HG02885 (cell line): ENCODE data around the gene MLPH.

Source experiments
- ATAC-seq: cut with Tn5 transposase; IDR thresholded peaks from one replicate; pipeline ENCODE4 v1.9.1; 2021; ENCODE audit warnings: mild to moderate bottlenecking; ENCODE audit not compliant: unreplicated experiment, poor library complexity

The MLPH gene

GRCh38 chr2:237514474-237515130 is 27.6 kb downstream of the MLPH start:
- no peak for ATAC-seq

DNA sequence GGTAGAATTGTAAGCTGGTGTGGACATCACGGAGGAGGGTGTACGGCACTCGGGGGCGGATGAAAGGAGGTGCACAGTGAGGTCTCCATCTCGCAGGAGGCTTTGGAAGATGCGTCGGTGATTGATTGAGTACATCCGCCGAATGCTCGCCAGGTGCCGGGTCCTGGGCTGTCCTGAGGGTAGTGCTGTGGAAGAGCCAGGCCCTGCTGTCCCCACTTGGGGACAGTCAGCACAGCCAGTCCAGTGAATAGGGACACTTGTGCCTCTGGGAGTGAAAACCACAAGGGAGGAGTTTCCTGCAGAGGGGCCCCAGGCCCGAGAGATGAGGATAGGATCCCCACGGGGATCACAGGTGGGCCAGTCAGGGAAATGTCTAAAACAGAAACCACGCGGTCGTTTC is 28.1 kb downstream of the MLPH start:
- no peak for ATAC-seq

DNA sequence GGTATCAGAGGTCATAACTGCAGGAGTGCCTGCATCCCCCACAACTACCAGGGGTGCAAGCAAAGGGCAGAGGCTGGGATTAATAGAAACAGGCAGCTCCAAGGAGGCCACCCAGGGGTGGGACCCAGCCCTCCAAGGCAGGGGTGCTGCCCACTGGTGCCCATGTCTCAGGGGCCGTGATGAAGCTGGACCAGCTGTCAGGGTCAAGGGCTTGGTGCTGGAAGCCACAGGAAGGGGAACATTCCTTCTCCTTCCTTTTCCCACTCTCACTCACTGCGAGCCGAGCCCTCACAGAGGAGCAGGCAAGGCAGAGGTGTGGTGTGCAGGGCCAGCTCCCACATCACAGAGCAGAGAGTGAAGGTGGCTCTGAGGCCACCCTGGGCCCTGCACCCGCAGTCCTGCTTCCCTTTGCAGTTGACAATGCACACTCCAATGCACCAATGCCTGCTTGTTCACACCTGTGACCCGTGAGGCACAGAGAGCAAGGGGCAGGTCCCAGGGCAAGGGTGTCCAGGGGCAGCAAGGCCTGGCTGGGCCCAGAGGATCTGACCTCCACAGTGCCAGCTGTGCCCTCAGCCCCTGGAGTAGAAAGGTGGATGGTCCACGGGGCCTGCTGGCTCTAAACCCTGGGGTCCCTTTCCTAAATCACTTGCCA is 28.7 kb downstream of the MLPH start:
- ATAC-seq = no peak

DNA sequence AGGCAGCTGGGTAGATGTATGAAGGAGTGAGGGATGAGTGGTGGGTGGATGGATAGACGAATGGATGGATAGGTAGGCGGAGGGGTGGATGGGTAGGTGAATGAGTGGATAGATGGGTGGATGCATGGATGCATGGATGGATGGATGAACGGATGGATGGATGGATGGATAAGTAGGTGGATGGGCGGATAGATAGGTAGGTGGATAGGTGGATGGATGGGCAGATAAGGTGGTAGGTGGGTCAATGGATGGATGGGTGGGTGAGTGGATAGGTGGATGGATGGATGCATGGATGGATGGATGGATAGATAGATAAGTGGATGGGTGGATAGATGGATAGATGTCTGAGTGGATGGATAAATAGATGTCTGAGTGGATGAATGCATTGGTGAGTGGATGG is 30.1 kb downstream of the MLPH start:
- no peak for ATAC-seq

DNA sequence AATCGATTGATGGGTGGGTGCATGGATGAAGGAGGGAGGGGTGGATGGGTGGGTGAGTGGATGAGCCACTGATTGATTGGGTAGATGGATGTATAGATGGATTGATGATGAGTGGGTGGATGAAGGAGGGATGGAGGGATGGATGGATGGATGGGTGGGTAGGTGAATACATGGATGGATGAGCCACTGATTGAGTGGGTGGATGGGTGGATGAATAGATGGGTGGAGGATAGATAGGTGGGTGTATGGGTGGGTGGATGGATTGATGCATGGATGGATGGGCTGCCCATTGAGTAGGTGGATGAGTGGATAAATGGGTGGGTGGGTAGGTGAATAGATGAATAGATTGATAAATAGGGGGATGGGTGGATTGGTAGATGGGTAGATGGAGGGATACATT is 30.9 kb downstream of the MLPH start:
- ATAC-seq = no peak

DNA sequence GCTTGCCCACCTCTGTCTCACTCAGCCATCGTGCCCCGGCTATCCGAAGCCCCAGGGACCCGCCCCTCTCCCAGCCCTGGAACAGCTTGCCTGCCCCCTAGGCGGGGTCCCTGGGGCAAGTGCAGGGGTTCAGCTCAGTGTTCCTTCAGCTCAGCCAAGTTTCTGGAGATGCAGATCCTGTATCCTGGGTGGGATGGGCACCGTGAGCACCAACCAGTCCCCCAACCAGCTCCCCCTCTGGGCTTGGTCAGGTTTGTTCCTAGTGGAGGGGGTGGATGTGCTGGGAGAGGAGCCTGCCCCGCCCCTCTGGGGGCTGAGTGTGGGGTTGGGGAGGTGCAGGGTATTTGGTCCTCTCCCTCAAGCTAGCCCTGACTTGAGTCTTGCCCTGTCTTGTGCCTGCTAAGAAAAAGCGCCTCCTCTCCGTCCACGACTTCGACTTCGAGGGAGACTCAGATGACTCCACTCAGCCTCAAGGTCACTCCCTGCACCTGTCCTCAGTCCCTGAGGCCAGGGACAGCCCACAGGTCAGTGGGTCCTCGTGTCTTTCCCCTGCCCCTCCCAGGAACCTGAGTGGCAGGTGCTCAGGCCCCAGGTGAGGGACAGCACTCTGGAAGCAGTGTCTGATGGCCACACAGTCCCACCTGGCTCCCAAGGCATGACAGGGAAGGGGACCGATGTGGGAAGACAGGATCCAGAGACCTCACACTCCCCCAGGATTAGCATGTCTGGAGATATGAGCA is 32.6 kb downstream of the MLPH start:
- no peak for ATAC-seq

GRCh38 chr2:237520290-237520689 is 33.2 kb downstream of the MLPH start:
- ATAC-seq = no peak

- ATAC-seq = no peak
Observed at GRCh38 chr2:237524631-237525030, 37.6 kb downstream of the MLPH start.

DNA sequence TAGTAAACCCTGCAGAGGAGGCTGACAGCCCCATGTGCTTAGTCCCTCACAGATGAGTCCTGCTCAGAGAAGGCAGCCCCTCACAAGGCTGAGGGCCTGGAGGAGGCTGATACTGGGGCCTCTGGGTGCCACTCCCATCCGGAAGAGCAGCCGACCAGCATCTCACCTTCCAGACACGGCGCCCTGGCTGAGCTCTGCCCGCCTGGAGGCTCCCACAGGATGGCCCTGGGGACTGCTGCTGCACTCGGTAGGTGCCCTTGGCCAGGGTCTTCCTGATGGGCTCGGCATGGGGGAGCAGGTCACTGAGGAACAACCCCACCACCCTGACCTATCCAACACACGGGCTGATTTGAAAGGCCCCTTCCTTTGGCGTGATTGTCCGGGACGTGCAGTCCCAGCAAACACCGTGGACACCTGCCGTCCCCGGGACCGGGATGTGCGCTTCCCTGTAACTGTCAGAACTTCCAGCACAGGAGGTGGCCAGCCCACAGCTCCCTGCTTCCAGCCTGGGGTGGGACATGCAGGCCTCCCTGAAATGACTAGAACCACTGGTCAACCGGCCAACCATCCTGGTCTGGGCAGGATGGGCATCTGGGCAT is 38.6 kb downstream of the MLPH start:
- ATAC-seq = no peak

GRCh38 chr2:237527233-237527632 is 40.2 kb downstream of the MLPH start:
- ATAC-seq = no peak

GRCh38 chr2:237527766-237528165 is 40.7 kb downstream of the MLPH start:
- no peak for ATAC-seq

DNA sequence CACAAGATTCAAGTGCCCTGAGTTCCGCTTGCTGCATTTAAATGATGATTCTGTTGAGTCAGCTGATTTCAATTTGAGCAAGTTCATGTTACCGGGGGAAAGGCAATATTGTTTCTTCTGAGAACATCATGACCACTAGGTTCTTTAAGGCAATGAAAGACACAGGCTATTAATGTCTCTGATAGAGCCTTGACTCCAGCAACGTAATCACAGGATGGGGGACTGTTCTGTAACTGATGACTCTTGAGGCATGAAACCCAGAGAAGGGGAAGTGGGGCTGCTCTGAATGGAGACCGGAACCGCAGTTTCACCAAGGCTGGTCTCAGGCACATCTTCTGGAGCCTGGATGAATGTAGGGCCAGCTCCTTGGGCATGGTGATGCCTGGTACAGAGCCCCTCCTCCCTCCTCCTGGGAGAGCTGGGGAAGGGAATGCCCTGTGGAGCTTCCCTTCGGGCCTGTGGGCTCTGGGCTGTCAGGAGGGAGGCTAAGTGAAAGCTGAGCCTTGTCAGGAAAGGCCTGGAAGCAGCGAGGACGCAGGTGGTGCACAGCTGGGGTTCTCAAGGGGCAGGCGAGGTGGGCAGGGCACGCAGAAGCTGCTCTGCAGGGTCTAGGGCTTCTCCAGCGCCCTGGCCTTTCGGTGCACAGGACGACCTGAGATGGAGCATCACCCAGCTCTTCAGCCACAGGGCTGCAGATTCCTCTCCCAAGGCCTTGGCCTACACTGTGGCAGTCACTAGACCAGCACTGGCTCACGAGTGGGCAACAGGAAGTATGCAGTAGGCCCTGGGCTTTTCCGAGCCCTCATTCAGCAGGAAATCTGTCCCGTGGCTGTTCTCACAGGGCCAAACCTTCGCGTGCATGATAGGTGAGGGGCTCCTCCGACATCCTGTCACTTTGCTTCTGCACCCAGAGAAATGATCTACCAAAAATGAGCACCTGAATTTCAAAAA is 42.7 kb downstream of the MLPH start:
- ATAC-seq = peak; percentile 72

DNA sequence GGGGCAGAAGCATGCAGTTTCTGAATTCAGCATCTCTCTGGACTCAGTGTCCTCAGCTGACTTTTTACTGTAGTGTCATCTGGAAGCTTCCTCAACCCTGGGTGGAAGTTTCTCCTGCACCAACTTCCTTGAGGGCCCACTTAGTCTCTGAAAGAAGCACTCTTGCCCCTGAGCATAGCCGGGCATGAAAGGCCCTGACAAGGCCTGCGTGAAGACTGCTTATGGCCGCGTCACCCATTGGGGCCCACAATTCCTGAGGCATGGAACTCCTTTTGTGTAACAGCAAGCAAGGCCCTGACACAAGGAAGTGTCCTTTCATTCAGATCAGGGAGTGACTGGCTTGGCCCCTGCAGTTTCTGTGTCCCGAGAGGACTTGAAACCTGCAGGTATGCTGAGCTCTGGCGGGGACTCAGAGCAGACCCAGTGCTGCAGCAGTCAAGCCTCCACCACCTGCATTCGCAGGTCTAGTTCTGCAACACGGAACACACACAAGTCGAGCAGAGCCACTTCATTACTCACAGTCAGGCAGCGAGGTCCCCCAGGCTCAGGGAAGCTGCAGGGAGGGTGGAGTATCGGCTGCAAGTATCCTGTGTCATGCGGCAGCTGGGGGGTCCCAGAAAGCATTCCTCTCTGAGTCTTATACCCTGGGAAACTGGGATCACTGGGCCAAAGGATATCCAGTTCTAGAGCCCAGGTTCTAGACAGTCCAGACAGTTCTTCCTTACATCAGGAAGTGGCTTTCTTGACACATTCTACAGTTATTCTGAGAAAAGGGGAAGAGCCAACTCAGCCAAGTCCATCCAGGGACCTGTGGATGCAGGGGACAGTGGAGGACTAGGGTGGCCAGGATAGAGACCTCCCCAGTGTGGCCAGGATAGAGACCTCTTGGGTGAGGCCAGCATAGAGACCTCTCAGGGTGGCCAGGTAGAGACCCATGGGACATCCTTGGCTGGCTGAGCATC is 43.7 kb downstream of the MLPH start:
- peak; percentile 59 for ATAC-seq

DNA sequence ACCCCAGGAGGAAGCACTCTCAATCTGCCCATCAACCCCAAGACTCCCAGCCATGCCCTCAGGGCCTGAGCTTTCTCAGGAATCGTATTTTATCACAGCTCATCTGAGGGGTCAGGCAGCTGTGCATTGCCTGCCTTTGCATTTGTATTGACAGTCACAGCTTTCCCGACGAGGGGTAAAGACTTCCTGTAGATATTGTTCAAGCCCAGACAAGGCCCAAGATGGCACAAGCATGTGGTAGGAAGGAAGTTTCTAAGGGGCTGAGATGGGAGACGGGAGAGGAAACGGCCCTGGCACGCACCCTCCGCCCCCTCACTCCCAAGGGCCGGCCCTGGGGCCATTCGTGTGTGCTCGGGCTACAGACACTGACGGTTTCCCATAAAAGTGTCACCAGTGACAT is 45.1 kb downstream of the MLPH start:
- no peak for ATAC-seq

GRCh38 chr2:237533668-237534161 is 46.7 kb downstream of the MLPH start:
- ATAC-seq = no peak

DNA sequence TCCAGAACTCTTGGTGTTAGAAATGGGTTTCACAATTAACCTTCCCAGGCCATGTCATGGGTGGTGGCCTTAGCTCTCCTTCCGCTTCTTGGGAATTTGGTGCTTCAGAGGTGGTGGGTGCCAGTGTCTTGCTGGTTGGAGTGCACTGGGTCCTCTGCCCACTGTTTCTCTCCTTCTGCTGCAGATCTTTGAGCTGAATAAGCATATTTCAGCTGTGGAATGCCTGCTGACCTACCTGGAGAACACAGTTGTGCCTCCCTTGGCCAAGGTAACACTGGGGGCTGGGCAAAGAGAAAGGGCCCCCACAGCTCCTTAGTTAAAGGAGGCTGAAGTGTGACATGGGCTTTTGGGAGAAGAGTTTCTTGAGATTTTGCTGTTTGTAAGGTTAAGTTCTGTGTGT is 47.3 kb downstream of the MLPH start:
- ATAC-seq = no peak

GRCh38 chr2:237535385-237536082 is 48.5 kb downstream of the MLPH start:
- no peak for ATAC-seq

GRCh38 chr2:237536083-237536415 is 49.0 kb downstream of the MLPH start:
- ATAC-seq = no peak
